Fibroblast of peridontal ligament (primary cell): ENCODE measurements around the gene TNFAIP2.

ENCODE experiments used
- DNase-seq: peaks from one replicate; pipeline ENCODE4 v3.0.0-alpha.2; 2010; ENCODE audit errors: extremely low read depth

Gene TNFAIP2, protein sequence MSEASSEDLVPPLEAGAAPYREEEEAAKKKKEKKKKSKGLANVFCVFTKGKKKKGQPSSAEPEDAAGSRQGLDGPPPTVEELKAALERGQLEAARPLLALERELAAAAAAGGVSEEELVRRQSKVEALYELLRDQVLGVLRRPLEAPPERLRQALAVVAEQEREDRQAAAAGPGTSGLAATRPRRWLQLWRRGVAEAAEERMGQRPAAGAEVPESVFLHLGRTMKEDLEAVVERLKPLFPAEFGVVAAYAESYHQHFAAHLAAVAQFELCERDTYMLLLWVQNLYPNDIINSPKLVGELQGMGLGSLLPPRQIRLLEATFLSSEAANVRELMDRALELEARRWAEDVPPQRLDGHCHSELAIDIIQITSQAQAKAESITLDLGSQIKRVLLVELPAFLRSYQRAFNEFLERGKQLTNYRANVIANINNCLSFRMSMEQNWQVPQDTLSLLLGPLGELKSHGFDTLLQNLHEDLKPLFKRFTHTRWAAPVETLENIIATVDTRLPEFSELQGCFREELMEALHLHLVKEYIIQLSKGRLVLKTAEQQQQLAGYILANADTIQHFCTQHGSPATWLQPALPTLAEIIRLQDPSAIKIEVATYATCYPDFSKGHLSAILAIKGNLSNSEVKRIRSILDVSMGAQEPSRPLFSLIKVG

GRCh38 chr14:103122947-103123633 lies at the start of gene TNFAIP2:
Gene TNFAIP2 (plus strand): TSS chr14:103123461. CDS start chr14:103126458, 2,997 bp downstream.
- no peak for DNase-seq

DNA sequence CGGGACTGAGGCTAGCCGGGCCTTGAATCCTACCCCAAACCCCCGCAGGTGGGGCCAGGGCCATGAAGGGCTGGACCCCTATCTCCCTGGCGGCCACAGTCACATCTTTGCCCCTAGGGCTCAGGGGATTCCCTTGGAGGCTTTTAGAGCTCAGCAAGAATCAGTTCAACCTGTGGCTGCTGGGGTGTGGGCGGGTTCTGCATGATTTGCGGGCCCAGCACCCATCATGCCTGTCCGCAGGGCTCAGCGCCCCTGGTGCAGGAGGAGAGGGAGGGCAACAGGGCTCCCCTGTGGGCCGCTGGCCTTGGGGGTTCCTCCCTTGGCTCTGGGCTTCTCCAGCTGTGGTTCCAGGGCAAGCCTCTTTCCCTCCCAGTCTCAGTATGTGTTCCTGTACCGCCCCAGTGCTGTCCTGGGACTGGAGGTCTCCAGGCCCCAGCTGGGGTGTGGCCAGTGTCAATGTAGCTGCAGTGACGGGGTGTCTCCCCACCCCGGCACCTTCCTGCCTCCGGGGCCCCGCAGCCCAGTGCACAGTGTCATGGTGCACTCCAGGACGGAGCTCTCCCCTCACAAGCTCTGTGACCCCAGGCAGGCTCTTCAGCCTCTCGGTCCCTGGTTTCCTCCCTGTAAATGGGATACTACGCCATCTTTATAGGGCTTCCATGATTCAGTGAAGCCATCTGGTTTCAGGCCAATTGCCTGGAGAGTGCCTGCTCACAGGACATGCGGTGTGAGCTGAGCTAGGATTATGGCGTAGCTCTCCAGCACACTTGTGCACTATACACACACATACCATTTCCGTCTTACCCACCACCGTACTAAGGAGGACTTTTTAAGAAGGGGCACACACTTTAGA lies 49.2 kb upstream of the TNFAIP2 start:
- DNase-seq = no peak

DNA sequence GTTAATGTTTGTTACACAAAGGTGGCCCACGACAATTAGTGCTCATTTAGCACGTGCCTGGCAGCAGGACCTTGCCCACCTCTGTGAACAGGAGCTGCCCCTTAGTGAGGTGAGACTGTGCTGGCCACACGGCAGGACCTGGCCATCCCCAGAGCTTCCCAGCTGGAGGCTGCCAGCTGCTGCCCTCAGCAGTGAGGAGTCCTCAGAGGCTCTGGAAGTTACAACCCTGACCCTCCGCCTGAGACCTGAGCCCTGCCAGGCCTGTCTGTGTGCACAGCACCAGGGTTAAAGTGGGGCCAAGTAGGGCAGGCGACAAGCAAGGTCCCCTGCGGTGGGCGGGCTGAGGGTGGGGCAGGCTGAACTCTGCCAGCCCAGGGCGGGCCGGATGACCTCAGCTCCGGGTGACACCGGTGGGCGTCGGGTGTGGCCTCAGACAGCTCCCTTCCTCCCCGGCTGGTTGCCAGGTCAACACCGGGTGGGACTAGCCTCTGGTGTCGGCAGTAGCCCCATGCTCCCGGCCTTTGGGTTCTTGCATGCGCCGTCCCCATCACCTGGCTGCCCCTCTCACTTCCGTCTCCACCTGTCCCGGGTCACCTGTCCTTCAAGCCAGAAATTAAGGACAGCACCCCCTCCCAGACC lies 48.4 kb upstream of the TNFAIP2 start:
- DNase-seq = no peak

- peak; percentile 73 for DNase-seq
These were observed 44.9 kb upstream of the TNFAIP2 start for GRCh38 chr14:103078420-103078749.

DNA sequence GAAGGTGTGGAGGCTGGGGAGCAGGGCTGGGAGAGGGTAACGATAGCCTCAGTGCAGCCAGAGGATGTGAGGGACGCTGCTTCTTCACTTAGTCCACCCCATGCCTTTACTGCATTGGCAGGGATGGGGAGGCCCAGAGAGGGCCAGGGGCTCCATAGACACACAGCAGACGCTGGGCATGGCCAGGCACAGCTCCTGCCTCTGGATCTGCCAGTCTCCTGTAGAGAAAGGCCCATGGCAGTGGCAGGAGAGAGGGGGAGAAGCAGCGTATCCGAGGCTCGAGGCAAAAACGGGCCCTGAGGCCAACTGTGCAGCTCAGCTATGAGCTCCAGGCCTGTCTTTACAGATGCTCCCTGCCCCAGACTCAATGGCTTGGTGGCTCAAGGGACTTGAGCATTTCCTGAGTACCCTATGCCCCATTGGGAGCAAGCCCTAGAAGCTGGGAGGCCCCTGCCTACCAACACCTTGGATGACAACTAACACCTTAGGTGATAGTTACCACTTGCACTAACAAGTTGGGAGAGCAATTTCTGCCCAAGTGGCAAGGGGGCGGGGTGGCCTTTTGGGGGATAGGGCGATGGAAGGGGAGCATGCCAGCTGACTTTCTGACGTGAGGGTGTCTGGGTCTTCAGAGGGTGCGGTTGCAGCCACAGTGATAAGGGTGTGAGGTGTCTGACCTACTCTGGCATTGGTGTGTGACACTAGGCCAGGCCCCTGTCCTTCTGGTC lies 44.2 kb upstream of the TNFAIP2 start:
- DNase-seq = no peak

DNA sequence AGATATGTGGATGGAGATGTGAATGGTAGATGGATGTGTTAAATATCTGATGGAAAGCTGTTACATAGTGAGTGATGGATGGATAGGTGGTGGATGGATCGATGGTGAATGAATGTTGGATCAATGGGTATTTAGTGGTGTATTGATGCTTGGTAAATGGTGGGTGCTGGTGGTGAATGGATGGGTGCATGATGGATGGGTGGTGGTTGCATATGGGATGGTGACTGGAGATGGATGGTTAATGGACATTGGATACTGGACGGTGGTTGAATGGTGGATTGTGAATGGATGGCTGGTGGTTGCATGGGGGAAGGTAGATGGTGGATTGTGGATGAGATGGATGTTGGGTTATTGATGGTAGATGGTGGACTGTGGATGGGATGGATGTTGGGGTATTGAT lies 41.3 kb upstream of the TNFAIP2 start:
- no peak for DNase-seq

- no peak for DNase-seq
These were observed 39.0 kb upstream of the TNFAIP2 start, which contains the start of gene LBHD2 for GRCh38 chr14:103084021-103084919. Gene LBHD2 (plus strand): TSS chr14:103084210. CDS start chr14:103086013, 1,803 bp downstream.

DNA sequence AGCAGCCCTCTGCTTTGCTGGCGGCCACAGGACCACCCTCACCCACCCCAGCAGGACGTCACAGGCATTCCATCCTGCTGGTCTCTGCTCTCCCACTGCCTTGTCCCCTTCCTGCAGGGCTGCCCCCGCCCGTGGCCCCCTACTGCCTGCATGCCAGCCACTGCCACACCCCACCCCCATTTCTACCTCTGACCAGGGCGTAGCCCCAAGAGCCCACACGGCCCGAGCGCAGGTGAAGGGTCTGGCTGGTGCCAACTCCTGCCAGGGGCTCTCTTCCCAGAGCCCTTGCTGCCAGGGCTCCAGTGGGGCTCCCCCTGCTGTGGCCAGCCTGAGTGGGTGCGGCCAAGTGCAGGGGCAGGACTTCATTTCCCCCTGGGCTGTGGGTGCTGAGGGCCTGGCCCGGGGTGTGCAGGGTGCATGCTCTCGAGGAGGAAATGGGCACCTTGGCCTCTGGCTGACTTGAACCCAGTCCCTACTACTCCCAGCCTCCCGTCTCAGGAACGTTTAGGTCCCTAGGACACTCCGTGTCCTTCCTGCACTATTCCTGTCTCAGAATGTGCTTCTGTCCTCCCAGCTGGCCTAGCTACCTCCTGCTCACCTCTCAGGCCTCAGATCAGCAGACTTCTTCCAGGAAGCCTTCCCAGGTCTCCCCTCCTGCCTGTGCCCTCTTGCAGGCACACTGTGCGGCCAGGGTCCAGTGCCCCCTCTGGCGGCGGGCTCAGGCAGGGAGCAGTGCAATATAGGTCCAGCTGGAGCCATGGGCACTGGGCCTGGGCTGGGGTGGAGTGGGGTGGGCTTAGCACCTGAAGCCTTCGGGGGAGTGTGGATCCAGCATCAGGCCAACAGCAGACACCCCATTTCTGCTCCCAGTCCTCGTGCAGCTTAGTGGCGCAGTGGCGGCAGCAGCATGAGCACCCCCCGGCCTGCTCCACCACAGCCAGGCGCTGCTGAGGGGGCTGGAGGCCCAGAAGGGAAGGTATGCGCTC lies 37.9 kb upstream of the TNFAIP2 start:
- DNase-seq = no peak

GRCh38 chr14:103086771-103087342 lies 36.4 kb upstream of the TNFAIP2 start:
- no peak for DNase-seq

- DNase-seq = no peak
These were observed 35.9 kb upstream of the TNFAIP2 start for GRCh38 chr14:103087343-103087835.

DNA sequence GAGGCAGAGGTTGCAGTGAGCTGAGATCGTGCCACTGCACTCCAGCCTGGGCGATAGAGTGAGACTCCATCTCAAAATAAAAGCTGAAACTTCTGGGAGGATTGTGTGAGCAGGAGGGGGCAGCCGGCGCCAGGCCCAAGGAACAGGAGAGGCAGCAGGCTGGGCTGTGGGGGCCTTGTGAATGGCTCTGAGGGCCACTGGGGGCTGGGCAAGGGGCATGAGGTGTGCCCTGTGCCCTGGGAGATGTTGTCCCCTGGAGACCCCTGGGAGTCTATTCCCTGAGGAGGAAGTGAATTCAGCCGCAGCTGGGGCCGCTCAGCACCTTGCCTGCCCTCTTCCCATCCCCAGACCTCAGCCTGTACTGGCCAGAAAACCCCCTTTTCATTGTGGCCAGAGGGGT lies 34.3 kb upstream of the TNFAIP2 start:
- no peak for DNase-seq

GRCh38 chr14:103089386-103090335 lies 33.6 kb upstream of the TNFAIP2 start:
- no peak for DNase-seq

DNA sequence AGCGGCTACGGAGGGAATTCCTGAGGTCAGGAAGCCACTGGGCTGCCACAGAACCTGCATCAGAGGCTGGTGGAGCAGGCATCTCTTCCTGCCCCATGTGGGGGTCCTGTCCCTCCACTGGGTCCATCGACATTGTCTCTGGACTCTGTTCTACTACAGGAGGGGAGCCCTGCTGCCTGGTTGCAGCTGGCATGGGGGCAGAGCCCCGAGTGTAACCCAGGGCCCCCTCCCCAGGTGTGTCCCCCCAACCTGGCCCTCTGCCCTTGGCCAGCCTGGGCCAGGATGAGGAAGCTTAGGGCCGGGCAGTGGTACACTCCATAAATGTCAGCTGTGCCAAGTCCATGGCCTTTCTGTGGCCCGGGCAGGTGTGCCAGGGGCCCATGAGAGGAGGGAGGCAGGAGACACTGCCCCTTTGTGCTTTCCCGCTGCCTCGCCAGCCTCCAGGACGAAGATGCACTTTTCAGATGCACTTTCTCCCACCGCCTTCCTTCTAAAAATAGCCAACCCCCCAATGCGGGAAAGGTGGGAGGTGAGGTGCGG lies 32.7 kb upstream of the TNFAIP2 start:
- no peak for DNase-seq

GRCh38 chr14:103091041-103091882 lies 32.0 kb upstream of the TNFAIP2 start:
- DNase-seq = peak; percentile 36

GRCh38 chr14:103091883-103092222 lies 31.4 kb upstream of the TNFAIP2 start:
- no peak for DNase-seq
